GM18867 (cell line): ENCODE results near the gene CFAP157.
"Not testable (repeated sequence)": the region's sequence is repeated elsewhere in the genome, so short reads cannot be mapped to it uniquely, and the experiment has no call there.

Experiments
- ATAC-seq: cut with Tn5 transposase; IDR thresholded peaks from one replicate; pipeline ENCODE4 v1.9.1; 2021; ENCODE audit warnings: mild to moderate bottlenecking, moderate library complexity; ENCODE audit not compliant: unreplicated experiment

Gene CFAP157

DNA sequence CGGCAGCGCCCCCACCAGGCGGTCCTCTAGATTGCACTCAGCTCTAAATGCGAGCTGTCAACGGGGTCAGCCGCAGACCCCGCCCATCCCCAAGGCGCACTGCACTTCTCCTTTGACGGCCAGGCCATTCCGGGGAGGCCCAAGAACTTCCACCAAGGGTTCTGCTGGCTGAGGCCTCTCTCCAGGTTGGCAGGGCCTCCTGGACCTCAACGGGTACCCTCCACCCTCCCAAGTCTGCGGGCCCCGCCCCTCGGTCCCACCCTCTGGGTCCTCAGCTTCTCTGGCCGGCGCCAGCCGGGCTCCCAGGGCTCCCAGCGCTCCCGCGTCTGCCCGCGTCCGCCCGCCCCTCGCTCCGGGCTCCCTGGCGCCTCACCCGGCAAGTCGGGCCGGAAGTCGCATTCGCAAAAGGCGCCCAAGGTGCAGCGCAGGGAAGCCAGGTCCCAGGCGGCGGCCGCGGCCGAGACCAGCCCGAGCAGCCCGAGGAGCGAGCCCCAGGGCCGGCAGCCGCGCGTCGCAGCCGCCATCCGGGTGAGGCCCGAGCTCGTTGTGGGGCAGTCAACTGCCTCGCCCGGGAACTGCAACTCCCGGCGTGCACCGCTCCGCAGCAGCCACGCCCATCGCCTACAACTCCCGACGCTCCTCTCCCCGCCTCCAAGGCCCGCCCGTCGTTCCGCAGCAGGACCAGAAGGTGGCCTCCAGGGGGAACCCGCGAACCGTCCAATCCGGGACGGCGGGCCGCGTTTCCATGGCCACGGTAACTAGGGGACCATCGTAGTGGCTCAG is 28.1 kb downstream of the CFAP157 start, which contains the start of gene TOR2A:
TOR2A (minus strand) TSS at position 548 of the 783 bp plus-strand sequence; CDS start at position 524, 24 bp downstream.
- ATAC-seq = peak; percentile 84

- no peak for ATAC-seq
Measured at GRCh38 chr9:127735530-127736185, 28.9 kb downstream of the CFAP157 start.

DNA sequence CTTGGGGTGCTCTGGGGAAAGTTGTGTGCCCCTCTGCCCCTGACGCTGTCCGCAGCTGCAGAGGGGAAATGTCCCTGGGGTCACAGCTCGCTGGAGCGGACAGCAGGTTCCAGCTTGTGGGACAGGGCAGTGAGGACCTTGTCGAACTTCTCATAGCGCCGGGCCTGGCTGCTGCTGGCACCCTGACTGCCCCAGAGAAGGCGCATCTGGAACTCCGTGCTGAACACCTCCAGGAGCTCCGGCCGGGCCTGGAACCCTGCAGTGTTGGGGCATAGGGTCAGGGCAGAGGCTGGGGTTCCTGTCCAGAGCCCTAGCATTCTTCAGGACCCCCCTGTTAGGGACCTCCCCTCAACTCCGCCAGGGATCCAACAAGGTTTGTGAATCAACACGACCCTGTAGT is 31.9 kb downstream of the CFAP157 start:
- ATAC-seq = no peak

DNA sequence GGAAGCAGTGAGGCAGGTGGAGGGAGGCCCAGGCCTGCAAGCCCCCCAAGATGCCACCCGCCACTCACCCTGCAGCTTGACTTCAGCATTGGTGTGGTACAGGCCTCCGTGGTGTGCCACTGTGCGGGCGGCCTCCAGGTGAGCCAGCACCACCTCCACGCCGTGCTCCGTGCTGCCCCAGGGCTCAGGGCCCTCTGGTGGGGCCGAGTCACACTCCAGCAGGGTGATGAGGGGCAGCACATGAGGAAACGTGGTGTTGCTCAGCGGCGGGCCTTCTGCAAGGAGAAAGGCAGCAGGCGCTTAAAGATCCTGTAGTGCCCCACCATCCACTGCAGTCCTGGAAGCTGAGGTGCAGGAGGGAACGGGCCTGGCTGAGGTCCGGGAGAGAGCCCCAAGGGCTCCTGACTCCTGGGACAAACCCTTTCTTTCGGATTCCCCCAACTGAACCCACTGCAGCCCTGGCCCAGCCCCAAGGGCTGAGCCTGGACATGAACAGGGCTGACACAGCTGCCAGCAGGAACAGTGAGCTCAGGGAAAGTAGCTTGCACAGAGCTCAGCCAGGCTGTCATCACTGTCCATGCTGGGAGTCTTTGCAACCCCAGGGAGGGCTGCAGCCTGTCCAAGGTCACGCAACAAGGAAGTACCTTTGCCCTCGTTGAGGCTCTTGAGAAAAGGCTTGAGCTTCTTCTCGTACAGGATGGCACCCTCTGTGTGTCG is 33.0 kb downstream of the CFAP157 start:
- ATAC-seq = no peak

GRCh38 chr9:127741831-127742434 is 35.1 kb downstream of the CFAP157 start:
- ATAC-seq = no peak

GRCh38 chr9:127742435-127743088 is 35.8 kb downstream of the CFAP157 start:
- no peak for ATAC-seq

GRCh38 chr9:127744398-127745110 is 37.8 kb downstream of the CFAP157 start:
- no peak for ATAC-seq

DNA sequence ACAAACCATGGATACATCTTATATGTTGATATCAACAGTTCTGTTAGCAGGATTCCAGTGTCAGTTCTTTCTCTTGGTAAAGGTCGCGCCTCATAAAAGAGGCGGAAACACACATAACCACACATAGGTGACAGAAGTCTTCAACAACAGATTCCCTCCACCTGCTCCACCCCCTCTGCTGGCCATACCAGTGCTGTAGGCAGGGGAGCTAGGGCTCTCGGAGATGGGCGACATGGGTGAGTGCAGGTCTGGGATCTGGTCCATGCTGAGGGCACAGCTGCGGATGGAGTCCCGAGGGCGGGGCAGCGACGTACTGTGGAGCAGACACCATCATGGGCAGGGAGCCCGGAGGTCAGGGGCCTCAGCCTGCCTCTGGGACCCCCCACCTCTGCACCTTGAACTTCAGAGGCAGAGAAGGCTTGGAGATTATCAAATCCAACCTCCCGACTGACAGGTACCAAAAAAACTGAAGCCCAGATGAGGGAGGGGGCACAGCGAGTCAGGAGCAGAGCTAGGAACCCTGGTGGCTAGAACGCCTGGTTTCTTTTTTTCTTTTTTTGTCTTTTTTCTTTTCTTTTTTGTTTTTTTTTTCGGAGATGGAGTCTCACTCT is 40.3 kb downstream of the CFAP157 start:
- no peak for ATAC-seq

DNA sequence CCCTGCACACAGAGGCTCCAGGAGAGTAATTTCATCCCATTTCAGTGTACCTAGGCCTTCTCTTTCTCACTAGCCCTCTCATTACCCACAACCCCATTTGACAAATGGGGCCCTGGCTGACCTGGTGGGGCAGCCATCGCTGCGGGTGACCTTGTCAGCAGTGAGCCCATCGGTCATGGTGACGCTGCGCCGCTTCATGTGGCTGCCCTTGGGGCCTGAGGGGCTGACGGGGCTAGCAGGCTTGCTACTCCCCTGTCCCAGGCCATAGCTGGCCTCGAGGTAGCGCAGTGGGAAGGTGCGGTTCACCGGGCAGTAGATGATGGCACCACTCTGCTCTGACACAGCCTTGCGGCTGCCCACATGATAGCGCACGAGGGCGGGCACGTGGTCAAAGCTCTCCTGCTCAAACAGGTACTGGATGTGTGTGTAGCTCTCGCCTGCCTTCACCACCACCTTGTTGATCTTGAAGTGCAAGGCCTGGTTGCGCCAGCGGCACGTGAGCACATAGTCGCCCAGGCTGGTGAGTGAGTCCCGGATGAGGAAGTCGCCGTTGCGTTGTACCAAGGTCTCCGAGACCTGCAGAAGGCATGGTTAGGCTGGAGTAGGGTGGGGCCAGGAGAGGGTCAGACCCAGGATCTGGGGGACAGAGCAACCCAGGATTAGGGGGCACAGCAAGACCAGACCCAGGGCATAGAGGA is 42.5 kb downstream of the CFAP157 start:
- ATAC-seq = no peak

DNA sequence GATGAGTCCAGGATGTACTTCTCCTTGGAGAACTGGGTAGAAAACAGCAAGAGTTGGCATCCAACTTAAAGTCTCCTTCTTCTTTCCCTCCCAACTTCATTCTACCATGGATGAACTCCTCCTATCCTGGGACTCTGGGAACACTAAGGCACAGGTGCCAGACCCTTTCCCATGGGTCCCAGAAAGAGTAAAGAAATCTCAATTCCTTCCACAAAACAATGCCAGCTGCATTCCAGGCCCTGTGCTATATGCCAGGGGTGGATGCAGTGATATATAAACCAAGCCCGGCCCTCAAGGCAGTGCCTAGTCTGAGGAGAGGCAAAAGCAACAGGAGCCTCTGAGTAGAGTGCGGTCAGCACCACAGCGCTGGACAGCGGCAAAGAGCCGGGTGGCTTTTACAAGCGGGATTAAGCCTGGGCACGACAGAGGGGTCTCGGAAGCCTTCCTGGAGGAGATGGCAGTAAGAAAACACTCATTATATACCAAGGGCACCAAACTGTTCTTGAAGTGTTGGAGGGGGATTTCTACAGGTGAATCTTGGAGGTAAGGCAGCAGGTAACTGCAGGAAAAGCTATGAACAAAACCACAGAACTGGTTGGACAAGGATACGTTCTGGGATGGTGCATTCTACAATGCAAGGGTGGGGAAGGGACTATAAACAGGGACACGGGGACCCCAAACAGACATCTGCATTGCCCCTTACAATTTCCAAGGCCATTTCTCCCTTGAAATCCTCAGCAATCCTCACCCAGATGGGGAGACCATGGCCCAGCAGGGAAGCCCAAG is 44.7 kb downstream of the CFAP157 start:
- no peak for ATAC-seq

GRCh38 chr9:127753148-127753547 is 46.4 kb downstream of the CFAP157 start:
- ATAC-seq = no peak

DNA sequence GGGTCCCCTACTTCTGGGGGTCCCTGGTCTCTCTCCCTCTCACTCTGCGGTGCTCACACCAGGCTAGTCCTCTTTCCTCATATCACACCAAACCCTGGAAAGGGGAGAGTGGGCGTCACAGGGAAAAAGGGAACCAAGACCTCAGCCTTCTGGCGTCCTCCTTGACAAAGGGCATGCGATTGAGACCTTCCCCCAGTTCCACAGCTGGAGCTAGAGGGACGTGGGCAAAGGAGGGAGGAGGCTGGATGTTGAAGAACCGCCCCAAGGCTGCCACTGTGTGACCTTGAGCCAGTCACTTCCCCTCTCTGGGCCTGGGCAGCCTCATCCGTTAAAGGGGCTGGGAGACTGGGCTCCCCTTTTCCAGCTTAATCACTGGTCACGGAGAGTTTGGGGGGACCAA is 46.8 kb downstream of the CFAP157 start:
- no peak for ATAC-seq

GRCh38 chr9:127754099-127755060 is 47.6 kb downstream of the CFAP157 start:
- ATAC-seq = no peak

DNA sequence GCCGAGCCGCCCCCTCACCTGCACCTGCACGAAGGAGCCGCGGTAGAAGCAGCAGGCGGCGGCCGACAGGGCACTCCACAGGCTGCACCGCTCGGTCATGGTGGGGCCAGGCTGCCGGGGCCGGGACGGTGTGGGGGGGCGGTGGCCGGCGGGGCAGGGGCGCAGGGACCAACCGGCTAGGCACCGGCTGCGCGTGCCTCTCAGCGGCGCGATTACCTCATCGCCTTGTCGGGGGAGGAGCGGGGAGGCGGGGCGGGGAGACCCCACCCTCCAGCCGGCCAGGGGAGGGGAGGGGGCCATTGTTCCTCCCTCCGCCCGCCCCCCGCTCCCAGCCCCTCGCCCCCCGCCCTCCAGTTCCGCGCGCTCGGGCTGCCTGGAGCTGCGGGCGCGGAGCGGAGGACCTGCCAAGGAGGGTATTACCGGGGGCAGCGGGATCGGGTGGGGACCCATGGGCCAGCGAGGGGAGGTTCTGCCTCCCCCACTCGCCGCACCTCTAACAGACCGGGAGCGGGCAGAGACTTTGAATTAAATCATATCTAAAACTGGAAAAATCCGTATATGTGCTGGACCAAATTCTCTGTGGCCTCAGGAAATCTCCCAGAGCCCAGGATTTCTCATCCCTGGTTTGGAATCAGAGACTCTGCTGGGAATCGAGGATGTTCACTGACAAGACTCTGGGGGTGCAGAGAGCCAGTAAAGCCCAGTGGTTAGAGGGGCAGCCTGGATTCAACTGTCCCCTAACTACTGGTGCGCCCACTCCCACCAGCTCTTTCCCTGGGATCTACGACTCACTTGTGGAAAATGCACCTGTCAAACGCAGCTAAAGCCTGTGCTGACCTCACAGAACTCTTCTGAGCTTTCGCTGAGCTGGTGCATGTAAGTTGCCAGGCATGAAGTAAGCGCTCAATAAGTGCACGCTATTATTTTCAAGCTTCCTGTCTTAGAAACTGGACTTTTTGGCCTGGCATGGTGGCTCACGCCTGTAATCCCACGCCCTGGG is 48.6 kb downstream of the CFAP157 start:
- no peak for ATAC-seq

DNA sequence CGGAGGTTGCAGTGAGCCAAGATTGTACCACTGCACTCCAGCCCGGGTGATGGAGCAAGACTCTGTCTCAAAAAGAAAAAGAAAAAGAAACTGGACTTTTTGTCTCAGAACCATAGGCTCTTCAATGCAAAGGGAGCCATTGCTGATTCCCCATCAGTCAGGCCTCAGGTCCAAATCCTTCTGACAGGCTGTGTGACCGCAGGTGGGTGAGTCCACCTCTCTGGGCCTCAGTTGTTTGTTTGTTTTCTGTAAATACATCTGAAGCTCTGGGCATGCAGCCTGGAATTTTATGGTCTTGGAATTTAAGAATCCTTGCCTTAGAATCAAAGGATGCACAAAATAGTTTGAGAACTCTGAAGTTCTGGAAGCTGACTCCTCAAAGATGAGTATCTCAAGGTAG is 49.4 kb downstream of the CFAP157 start:
- ATAC-seq = no peak

- not testable (repeated sequence) for ATAC-seq
Measured at GRCh38 chr9:127756776-127757175, 50.0 kb downstream of the CFAP157 start.
